Measurements from ENCODE around the gene BANF2.
"Not testable (repeated sequence)": the region's sequence is repeated elsewhere in the genome, so short reads cannot be mapped to it uniquely, and the experiment has no call there.

DNA sequence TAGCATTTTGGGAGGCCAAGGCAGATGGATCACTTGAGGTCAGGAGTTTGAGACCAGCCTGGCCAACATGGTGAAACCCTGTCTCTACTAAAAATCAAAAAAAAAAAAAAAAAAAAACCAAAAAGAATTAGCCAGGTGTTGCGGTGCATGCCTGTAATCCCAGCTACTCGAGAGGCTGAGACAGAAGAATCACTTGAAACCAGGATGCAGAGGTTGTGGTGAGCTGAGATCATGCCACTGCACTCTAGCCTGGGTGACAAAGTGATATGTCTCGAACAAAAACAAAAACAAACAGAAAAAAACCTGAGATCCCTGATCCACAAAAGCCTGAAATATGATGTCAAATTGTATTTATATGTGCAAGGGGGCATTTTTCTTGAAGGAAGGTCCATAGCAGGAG lies 8.2 kb downstream of the BANF2 start:
- TF ChIP-seq, protein P1, sequence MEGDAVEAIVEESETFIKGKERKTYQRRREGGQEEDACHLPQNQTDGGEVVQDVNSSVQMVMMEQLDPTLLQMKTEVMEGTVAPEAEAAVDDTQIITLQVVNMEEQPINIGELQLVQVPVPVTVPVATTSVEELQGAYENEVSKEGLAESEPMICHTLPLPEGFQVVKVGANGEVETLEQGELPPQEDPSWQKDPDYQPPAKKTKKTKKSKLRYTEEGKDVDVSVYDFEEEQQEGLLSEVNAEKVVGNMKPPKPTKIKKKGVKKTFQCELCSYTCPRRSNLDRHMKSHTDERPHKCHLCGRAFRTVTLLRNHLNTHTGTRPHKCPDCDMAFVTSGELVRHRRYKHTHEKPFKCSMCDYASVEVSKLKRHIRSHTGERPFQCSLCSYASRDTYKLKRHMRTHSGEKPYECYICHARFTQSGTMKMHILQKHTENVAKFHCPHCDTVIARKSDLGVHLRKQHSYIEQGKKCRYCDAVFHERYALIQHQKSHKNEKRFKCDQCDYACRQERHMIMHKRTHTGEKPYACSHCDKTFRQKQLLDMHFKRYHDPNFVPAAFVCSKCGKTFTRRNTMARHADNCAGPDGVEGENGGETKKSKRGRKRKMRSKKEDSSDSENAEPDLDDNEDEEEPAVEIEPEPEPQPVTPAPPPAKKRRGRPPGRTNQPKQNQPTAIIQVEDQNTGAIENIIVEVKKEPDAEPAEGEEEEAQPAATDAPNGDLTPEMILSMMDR (conservative IDR thresholded peaks at IDR 0.05 in 1 of 2, IDR thresholded peaks at IDR 0.05 in 1 of 2; ENCODE audit: extremely low read depth in 1 of 2, insufficient read depth in 1 of 2, low read depth in 1 of 2, low read length in 2 of 2): not testable (repeated sequence)
- not testable (repeated sequence) for TF ChIP-seq EZH2 (IDR thresholded peaks at IDR 0.05; ENCODE audit: borderline replicate concordance, low read length)

Measured in mammary epithelial cell (primary cell).